SU-DHL-6 (cell line): ENCODE results near the gene VPS13D.

Source experiments
- EZH2phosphoT487 ChIP-seq: fragments of 200-600 bp; sonication (generic), shearing (Covaris generic); conservative IDR thresholded peaks from 2 replicates; pipeline ENCODE4 v1.6.1; 2018; ENCODE audit warnings: mild to moderate bottlenecking, antibody characterized with exemption, low read length, moderate library complexity, mixed read lengths
- TF ChIP-seq, protein P1 (sequence below): fragments of 200-600 bp; sonication (generic); IDR thresholded peaks from one replicate; pipeline ENCODE4 v1.5.1; 2017; ENCODE audit warnings: antibody characterized with exemption, mild to moderate bottlenecking, low read length, moderate library complexity; ENCODE audit not compliant: insufficient read depth, poor library complexity, severe bottlenecking

DNA sequence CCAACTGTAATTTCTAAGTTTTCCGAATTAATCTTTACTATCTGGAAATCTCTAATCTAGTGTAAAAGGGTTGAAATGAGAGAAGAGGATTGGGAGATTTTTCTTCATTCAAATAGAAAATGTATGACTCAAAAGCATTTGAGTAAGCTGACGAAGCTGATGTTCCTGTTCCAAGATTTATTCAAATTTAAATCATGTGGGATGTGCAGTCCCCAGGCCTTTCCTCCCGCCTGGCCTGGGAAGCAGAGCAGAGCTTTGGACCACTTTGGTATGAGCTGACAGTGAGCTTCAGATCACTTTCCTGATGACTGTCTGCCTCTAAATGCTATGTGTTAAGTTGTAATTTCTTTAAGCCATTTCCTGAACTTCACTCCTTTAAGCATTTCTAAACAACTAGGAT lies 196.2 kb downstream of the VPS13D start:
- TF ChIP-seq, protein P1, sequence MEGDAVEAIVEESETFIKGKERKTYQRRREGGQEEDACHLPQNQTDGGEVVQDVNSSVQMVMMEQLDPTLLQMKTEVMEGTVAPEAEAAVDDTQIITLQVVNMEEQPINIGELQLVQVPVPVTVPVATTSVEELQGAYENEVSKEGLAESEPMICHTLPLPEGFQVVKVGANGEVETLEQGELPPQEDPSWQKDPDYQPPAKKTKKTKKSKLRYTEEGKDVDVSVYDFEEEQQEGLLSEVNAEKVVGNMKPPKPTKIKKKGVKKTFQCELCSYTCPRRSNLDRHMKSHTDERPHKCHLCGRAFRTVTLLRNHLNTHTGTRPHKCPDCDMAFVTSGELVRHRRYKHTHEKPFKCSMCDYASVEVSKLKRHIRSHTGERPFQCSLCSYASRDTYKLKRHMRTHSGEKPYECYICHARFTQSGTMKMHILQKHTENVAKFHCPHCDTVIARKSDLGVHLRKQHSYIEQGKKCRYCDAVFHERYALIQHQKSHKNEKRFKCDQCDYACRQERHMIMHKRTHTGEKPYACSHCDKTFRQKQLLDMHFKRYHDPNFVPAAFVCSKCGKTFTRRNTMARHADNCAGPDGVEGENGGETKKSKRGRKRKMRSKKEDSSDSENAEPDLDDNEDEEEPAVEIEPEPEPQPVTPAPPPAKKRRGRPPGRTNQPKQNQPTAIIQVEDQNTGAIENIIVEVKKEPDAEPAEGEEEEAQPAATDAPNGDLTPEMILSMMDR, result no peak
- no peak for TF ChIP-seq EZH2phosphoT487
